Panc1 (cell line): ENCODE data around the gene TMED10. TPM values are rescaled to one million over a fixed set of nuclear protein-coding genes. Genes with fewer than 3 reads are reported as not detected.

Experiments used
- ATAC-seq: fragments of 200-7000 bp; cut with Tn5 transposase; 2 replicates; pipeline ENCODE4 v1.9.1; 2020; ENCODE audit warnings: mild to moderate bottlenecking, moderate library complexity
- BruUV-seq: library from RNA; stranded (reverse); fragments of 400-500 nt; replicated peaks from 2 replicates; lab custom pipeline; 2021; lab: Mats Ljungman, UMichigan
- CTCF ChIA-PET: fragments of 300-600 bp; sonication (Branson Sonifier 250); formaldehyde crosslinking; loops from one replicate; lab custom pipeline; 2022; ENCODE audit warnings: antibody characterized with exemption; lab: Charles Lee
- POLR2A ChIA-PET: fragments of 300-600 bp; sonication (Branson Sonifier 250); formaldehyde crosslinking; loops from one replicate; lab custom pipeline; 2022; ENCODE audit warnings: antibody characterized with exemption; lab: Charles Lee
- DNase-seq: peaks from one replicate; pipeline ENCODE4 v3.0.0-alpha.2; 2010; ENCODE audit warnings: low read depth, low spot score
- H3K27ac ChIP-seq: 2 replicates; pipeline ENCODE4 v1.5.1; 2011; ENCODE audit warnings: mild to moderate bottlenecking, low read length, inconsistent platforms
- H3K27me3 ChIP-seq: fragments of 200-500 bp; sonication (Bioruptor generic); 2 replicates; pipeline ENCODE4 v1.6.0; 2014; ENCODE audit warnings: low read length, inconsistent platforms; ENCODE audit not compliant: control insufficient read depth, insufficient read depth
- H3K36me3 ChIP-seq: fragments of 200-500 bp; sonication (Bioruptor generic); 2 replicates; pipeline ENCODE4 v1.5.1; 2014; ENCODE audit warnings: inconsistent platforms, mild to moderate bottlenecking, low read length, moderate library complexity; ENCODE audit not compliant: control insufficient read depth, insufficient read depth
- H3K4me1 ChIP-seq: 2 replicates; pipeline ENCODE4 v1.5.1; 2011; ENCODE audit warnings: inconsistent platforms, mild to moderate bottlenecking, low read length, moderate library complexity; ENCODE audit not compliant: control insufficient read depth, insufficient read depth
- H3K4me3 ChIP-seq, 2 experiments: 2 replicates each; pipeline ENCODE4 v1.5.1; 2011 to 2012; ENCODE audit warnings: low read depth in 2 of 2, low read length in 2 of 2, mild to moderate bottlenecking in 2 of 2, inconsistent platforms in 1 of 2, moderate library complexity in 1 of 2
- H3K9me3 ChIP-seq: fragments of 200-500 bp; sonication (Bioruptor generic); 2 replicates; pipeline ENCODE4 v1.5.1; 2014; ENCODE audit warnings: low read depth, mild to moderate bottlenecking, inconsistent platforms, low read length, moderate library complexity; ENCODE audit not compliant: control insufficient read depth, insufficient read depth
- CTCF ChIP-seq: fragments of 450-650 bp; IDR thresholded peaks from 2 replicates; pipeline ENCODE4 v1.5.1; 2017; ENCODE audit warnings: mild to moderate bottlenecking
- POLR2AphosphoS5 ChIP-seq: IDR thresholded peaks from 2 replicates; pipeline ENCODE4 v1.6.1; 2012; ENCODE audit warnings: mild to moderate bottlenecking, low read depth, low read length, moderate library complexity
- SIN3A ChIP-seq: IDR thresholded peaks from 2 replicates; pipeline ENCODE4 v1.6.1; 2012; ENCODE audit warnings: low read depth, mild to moderate bottlenecking, low read length, moderate library complexity, borderline replicate concordance; ENCODE audit not compliant: insufficient read depth
- TCF7L2 ChIP-seq: IDR thresholded peaks from 2 replicates; pipeline ENCODE4 v1.6.1; 2011; ENCODE audit warnings: mild to moderate bottlenecking, low read depth, low read length, inconsistent platforms
- in situ Hi-C: cut with HindIII; loops from 2 replicates; pipeline ENCODE4 v1.10.0; 2016; ENCODE audit warnings: low sequenced_read_pairs, low pct_unique_long_range_greater_than_20kb
- intact Hi-C: fragments of 100-400 bp; cut with micrococcal nuclease; formaldehyde crosslinking; loops from one replicate; pipeline ENCODE4 v1.10.0; 2022; ENCODE audit not compliant: unreplicated experiment
- total RNA-seq: library from RNA; stranded (reverse); gene quantifications from one replicate; pipeline ENCODE4 v1.2.1, GENCODE V29; 2021; ENCODE audit not compliant: unreplicated experiment
- TF ChIP-seq, protein P1 (sequence below), 2 experiments: IDR thresholded peaks; 2 replicates each; pipeline ENCODE4 v1.6.1; 2011 to 2012; ENCODE audit warnings: low read depth in 2 of 2, control low read depth in 1 of 2, low read length in 1 of 2, mild to moderate bottlenecking in 1 of 2, moderate library complexity in 1 of 2; ENCODE audit not compliant: insufficient read depth in 1 of 2

Gene TMED10
- total RNA-seq, 1 experiment from 2014 or later: 183 TPM

DNA sequence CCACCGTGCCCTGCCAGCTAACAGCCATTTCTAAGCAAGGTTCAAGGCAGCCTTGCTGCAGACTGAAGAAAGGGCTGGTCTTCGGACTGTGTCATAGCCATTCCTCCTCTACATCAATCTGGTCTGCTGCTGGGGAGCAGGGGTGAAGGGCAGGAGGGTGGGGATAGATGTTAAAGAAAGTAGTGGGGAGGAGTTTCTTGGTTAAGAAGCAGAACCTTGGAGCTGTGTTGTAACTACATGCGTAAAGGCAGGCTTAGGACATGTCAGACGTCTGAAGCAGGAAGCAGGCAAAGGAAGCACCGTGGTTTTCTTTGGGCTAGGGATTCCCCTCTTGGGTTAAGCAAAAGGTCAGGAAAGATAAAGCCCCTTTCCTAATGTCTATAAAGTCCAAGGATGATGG lies 31.5 kb downstream of the TMED10 start:
- no peak for ATAC-seq
- no peak for TF ChIP-seq CTCF
- no peak for TF ChIP-seq TCF7L2
- TF ChIP-seq, protein P1, sequence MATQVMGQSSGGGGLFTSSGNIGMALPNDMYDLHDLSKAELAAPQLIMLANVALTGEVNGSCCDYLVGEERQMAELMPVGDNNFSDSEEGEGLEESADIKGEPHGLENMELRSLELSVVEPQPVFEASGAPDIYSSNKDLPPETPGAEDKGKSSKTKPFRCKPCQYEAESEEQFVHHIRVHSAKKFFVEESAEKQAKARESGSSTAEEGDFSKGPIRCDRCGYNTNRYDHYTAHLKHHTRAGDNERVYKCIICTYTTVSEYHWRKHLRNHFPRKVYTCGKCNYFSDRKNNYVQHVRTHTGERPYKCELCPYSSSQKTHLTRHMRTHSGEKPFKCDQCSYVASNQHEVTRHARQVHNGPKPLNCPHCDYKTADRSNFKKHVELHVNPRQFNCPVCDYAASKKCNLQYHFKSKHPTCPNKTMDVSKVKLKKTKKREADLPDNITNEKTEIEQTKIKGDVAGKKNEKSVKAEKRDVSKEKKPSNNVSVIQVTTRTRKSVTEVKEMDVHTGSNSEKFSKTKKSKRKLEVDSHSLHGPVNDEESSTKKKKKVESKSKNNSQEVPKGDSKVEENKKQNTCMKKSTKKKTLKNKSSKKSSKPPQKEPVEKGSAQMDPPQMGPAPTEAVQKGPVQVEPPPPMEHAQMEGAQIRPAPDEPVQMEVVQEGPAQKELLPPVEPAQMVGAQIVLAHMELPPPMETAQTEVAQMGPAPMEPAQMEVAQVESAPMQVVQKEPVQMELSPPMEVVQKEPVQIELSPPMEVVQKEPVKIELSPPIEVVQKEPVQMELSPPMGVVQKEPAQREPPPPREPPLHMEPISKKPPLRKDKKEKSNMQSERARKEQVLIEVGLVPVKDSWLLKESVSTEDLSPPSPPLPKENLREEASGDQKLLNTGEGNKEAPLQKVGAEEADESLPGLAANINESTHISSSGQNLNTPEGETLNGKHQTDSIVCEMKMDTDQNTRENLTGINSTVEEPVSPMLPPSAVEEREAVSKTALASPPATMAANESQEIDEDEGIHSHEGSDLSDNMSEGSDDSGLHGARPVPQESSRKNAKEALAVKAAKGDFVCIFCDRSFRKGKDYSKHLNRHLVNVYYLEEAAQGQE (IDR thresholded peaks at IDR 0.05; ENCODE audit: insufficient read depth in 1 of 2, low read depth in 2 of 2, low read length in 1 of 2): no peak
- TF ChIP-seq POLR2AphosphoS5: no peak
- TF ChIP-seq SIN3A: no peak
- in situ Hi-C loops: no loop called here
- intact Hi-C loops: no loop called here
- Histone ChIP-seq H3K36me3 (no peaks in the 10 kb centered on the region; the same call in 1 of the 2 replicates), H3K4me3 (no peak overlapping the region), H3K27me3 (no peaks in the 10 kb centered on the region), H3K9me3 (no peaks in the 10 kb centered on the region), H3K4me1 (no peaks in the 10 kb centered on the region), H3K27ac (no peak overlapping the region)
- BruUV-seq: no TSS peak
- POLR2A ChIA-PET: no interaction called here
- CTCF ChIA-PET: interaction anchor here (0.8 kb wide), 1 partner anchor 15 kb away, joined by 3 read pairs; no protein-coding TSS in a partner anchor
- DNase-seq: no peak

GRCh38 chr14:75143761-75144527 lies 32.5 kb downstream of the TMED10 start:
- no peak for DNase-seq
- TF ChIP-seq POLR2AphosphoS5: no peak
- TF ChIP-seq, protein P1 (IDR thresholded peaks at IDR 0.05; ENCODE audit: insufficient read depth in 1 of 2, low read depth in 2 of 2, low read length in 1 of 2): no peak
- no peak for TF ChIP-seq CTCF
- no peak for TF ChIP-seq TCF7L2
- no peak for TF ChIP-seq SIN3A
- ChIA-PET CTCF (no interaction called here), POLR2A (interaction anchor here (0.6 kb wide), 2 partner anchors 29 to 64 kb away, joined by 5 read pairs; no protein-coding TSS in a partner anchor)
- H3K27ac ChIP-seq: no peak overlapping the region
- no peaks in the 10 kb centered on the region for H3K9me3 ChIP-seq
- no peak overlapping the region for H3K4me3 ChIP-seq
- no TSS peak for BruUV-seq
- no peaks in the 10 kb centered on the region for H3K27me3 ChIP-seq
- in situ Hi-C loops: no loop called here
- intact Hi-C loops: no loop called here
- no peaks in the 10 kb centered on the region for H3K4me1 ChIP-seq
- no peaks in the 10 kb centered on the region; the same call in 1 of the 2 replicates for H3K36me3 ChIP-seq
- ATAC-seq: no peak
